NK-92 (cell line): ENCODE data around the gene LMOD3.

Experiments used
- DNase-seq: peaks from one replicate; lab custom pipeline; 2025; ENCODE audit not compliant: unreplicated experiment; lab: John Stamatoyannopoulos, UW

Gene LMOD3

GRCh38 chr3:69094467-69095205 lies 27.8 kb downstream of the LMOD3 start:
- DNase-seq: no peak

GRCh38 chr3:69092030-69092516 lies 30.3 kb downstream of the LMOD3 start:
- no peak for DNase-seq

GRCh38 chr3:69091389-69092029 lies 30.9 kb downstream of the LMOD3 start:
- no peak for DNase-seq

- DNase-seq: no peak
Measured at GRCh38 chr3:69090021-69090420, 32.4 kb downstream of the LMOD3 start.

GRCh38 chr3:69088063-69088462 lies 34.3 kb downstream of the LMOD3 start:
- no peak for DNase-seq

GRCh38 chr3:69087030-69087791 lies 35.2 kb downstream of the LMOD3 start:
- no peak for DNase-seq

GRCh38 chr3:69085833-69086722 lies 36.3 kb downstream of the LMOD3 start:
- DNase-seq: no peak

DNA sequence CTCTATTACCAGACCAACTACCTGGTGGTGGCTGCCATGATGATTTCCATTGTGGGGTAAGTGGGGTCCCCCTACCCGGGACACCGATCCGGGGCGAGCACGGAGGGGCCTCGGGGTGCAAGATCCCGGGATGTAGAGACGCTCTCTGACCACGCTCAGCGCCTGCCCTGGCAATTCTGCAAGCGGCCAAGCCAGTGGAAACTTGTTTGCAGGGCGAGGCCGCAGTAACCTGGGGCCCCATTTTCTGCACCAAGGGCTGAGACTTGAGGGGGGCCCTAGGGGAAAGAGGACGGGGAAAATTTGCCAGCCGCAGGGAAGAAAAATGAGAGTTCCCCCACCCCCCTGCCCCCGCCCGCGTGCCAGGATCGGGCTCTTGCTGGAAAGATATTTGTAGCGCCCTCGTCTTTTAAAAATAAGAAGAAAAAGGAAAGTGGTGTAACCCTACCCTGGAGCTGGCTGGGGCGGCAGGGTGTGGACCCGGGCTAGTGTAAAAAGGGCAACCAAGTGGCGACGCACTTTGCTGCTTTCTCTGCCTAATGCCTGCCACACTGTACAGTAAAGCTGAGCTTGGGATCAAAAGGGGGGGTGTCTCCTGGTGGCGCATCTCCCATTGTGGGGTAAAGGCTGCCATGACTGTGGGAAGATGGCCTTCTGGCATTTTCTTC lies 37.1 kb downstream of the LMOD3 start:
- no peak for DNase-seq

- peak; percentile 70 for DNase-seq
Measured at GRCh38 chr3:69084326-69085167, 37.8 kb downstream of the LMOD3 start, which contains the start of gene ARL6IP5. TSS of gene ARL6IP5 (plus strand) at chr3:69084937. CDS start at chr3:69085048, 111 bp downstream.

DNA sequence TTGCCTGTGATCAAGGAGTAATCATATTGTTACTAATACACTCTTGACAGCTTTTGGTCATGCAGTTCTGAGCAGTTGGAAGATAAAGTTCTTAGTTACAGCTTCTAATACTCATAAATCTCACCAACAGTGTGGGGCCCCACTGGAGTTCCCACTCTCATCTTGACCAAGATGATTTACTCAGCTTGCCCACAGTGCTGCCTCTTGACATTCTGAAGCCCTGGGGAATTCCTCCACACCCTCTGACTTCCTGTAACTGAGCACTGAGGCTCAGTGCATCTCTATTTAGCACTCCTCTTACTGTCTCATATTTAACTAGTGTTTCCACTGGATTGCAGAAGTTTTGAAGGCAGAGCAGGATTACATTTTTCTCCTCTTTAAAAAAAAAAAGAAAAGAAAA lies 39.6 kb downstream of the LMOD3 start:
- no peak for DNase-seq

DNA sequence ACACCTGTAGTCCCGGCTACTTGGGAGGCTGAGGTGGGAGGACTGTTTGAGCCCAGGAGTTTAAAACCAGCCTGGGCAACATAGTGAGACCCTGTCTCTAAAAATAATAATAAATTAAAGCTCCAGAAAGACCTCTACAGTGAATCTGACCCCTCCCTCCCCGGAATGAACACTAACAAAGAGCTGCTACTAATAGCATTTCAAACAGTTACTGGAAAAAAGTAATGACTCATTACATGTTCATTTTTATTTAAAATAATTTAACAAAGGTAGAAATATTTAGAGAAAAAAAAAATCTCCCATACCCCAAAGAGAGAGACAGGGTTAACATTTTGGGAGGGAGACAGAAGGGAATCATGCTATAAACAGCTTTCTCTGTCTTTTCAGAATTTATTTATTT lies 40.0 kb downstream of the LMOD3 start:
- DNase-seq: no peak

DNA sequence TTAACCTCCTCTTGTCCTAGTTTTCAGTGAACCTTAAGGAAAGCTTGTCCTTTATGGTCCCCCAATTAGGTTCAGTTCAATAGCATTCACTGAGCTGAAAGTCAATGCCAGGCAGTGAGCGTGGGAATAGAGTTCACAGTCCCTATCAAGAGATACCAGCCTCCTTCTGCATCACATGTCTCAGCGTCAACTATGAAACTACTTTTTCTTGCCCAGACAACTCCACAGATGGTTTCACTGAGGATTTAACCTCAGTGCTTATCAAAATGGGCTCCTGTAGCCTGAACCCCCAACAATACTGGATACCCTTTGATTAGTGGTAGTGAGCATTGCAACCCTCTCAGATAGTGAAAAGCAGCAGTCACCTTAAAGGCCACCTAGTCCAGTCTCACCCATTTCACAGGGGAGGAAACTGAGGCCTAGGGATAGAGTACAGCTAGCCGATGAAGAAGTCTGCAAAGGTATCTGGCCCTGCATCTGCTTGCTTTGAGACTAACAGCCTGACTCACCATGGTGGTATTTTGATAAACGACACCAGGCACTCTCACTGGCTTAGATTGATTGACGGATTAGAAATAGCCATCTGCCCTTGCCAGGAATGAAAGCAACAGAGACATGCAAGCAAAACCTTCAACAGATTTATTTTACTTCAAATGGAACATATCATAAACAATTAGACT lies 40.7 kb downstream of the LMOD3 start:
- DNase-seq: no peak

DNA sequence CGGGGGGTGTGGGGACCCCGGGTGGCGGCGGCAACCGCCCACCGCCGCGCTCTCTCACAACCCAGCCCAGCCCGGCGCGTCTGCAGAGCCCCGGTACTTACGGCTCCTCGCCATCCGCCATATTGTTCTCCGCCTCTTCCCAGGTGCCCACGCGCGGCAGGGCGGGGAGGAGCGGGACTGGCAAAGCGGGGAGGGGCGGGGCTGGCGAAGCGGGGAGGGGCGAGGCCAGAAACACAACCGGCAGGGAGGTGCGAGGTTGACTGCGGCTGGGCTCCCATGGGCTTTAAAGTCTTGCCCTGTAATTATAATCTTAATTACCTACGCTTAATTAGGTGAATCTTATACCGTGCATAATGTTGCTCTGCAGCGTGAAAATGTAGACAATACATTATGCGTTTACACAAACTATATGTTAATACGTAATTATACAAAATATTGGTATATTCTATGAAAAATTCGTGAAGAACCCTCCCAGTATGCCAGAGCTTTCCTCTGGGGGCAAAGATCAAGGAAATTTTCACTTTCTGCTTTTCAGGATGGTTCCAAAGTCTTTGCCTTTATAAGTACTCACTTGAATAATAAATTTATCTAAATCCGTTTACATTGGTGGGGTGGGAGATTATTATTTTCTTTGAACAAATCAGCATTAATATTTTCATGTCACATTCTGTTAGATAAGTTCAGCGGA lies 42.0 kb downstream of the LMOD3 start, which contains the start of gene UBA3:
Gene UBA3, minus strand, starts transcription at position 133 of the 688 bp plus-strand sequence. Its CDS starts 12 bp downstream, at position 121.
- DNase-seq: peak; percentile 52

- no peak for DNase-seq
Measured at GRCh38 chr3:69079269-69080159, 42.9 kb downstream of the LMOD3 start.

- no peak for DNase-seq
Measured at GRCh38 chr3:69072928-69073327, 49.5 kb downstream of the LMOD3 start.

DNA sequence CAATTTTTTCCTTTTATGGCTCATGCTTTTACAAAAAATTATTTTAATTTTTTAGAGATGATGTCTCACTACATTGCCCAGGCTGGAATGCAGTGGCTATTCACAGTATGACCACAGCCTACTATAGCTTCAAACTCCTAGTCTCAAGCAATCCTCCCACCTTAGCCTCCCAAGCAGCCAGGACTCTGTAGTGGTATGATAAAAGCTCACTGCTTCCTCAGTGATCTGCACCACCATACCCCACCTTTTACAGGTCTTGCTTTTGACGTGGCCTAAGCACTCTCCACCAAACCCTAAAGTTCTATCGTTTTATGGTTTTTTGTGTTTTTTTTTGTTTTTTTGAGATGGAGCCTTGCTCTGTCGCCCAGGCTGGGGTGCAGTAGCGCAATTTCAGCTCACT lies 56.3 kb downstream of the LMOD3 start:
- no peak for DNase-seq
